H1 (cell line): ENCODE measurements around the gene KIDINS220. TPM values are rescaled to one million over a fixed set of nuclear protein-coding genes. Genes with fewer than 3 reads are reported as not detected.

Source experiments
- CTCF ChIA-PET: fragments of 300-600 bp; sonication (Branson Sonifier 250); formaldehyde crosslinking; loops from one replicate; lab custom pipeline; 2021; ENCODE audit not compliant: partially characterized antibody; lab: Charles Lee
- POLR2A ChIA-PET: fragments of 300-600 bp; sonication (Branson Sonifier 250); formaldehyde crosslinking; loops from one replicate; lab custom pipeline; 2021; ENCODE audit warnings: inconsistent platforms; ENCODE audit not compliant: partially characterized antibody; lab: Charles Lee
- DNase-seq, 2 experiments: peaks; one replicate each; pipeline versions ENCODE4 v3.0.0 to v3.0.0-alpha.2; 2010 to 2022; ENCODE audit warnings: low spot score in 2 of 2, low read depth in 1 of 2, mixed read lengths in 1 of 2
- FAIRE-seq: peaks from 2 replicates; lab custom pipeline; 2011; peaks lifted over from hg19 to GRCh38; lab: Jason Lieb, UNC
- H2AFZ ChIP-seq: 2 replicates; pipeline ENCODE4 v1.8.1; 2012; ENCODE audit warnings: low read length, inconsistent platforms
- H2AK5ac ChIP-seq: 2 replicates; pipeline ENCODE4 v1.6.1; 2013; ENCODE audit warnings: low read depth, low read length
- H2BK120ac ChIP-seq: replicated peaks from 2 replicates; pipeline ENCODE3; 2013; ENCODE audit warnings: low read depth, low read length, inconsistent platforms
- H2BK12ac ChIP-seq: 2 replicates; pipeline ENCODE4 v1.6.1; 2013; ENCODE audit warnings: low read depth, low read length
- H2BK15ac ChIP-seq: 2 replicates; pipeline ENCODE4 v1.6.1; 2013; ENCODE audit warnings: low read length
- H2BK20ac ChIP-seq: 2 replicates; pipeline ENCODE4 v1.6.1; 2013; ENCODE audit warnings: low read length
- H2BK5ac ChIP-seq: 2 replicates; pipeline ENCODE4 v1.6.1; 2013; ENCODE audit warnings: low read depth, low read length
- H3K14ac ChIP-seq: 2 replicates; pipeline ENCODE4 v1.6.1; 2013; ENCODE audit warnings: inconsistent platforms; ENCODE audit not compliant: insufficient read length
- H3K18ac ChIP-seq: 2 replicates; pipeline ENCODE4 v1.6.1; 2013; ENCODE audit warnings: low read length; ENCODE audit errors: extremely low read depth
- H3K23ac ChIP-seq: 2 replicates; pipeline ENCODE4 v1.6.1; 2013; ENCODE audit warnings: inconsistent platforms; ENCODE audit not compliant: insufficient read length
- H3K23me2 ChIP-seq: 2 replicates; pipeline ENCODE4 v1.6.1; 2013; ENCODE audit warnings: low read depth, low read length
- H3K27ac ChIP-seq: 2 replicates; pipeline ENCODE4 v1.6.1; 2011; ENCODE audit warnings: low read depth, low read length, inconsistent platforms
- H3K27me3 ChIP-seq, 4 experiments: replicated peaks in 1 of 4; 1 replicate in 1 of 4; 2 replicates in 3 of 4; pipeline versions ENCODE4 v1.6.1 to v1.8.1; 2011 to 2013; ENCODE audit warnings: low read length in 3 of 4, mild to moderate bottlenecking in 3 of 4, inconsistent platforms in 2 of 4, mixed read lengths in 2 of 4, moderate library complexity in 1 of 4; ENCODE audit not compliant: control insufficient read depth in 3 of 4, insufficient read depth in 3 of 4; ENCODE audit errors: extremely low read depth in 1 of 4
- H3K36me3 ChIP-seq, 4 experiments: 2 replicates each; pipeline versions ENCODE4 v1.6.1 to v1.8.1; 2011 to 2013; ENCODE audit warnings: mild to moderate bottlenecking in 4 of 4, low read length in 3 of 4, moderate library complexity in 2 of 4, control low read depth in 1 of 4, inconsistent platforms in 1 of 4; ENCODE audit not compliant: insufficient read depth in 4 of 4, control insufficient read depth in 2 of 4
- H3K4ac ChIP-seq: replicated peaks from 2 replicates; pipeline ENCODE3; 2013; ENCODE audit warnings: low read length, low read depth, mixed read lengths, inconsistent platforms; ENCODE audit not compliant: insufficient read length
- H3K4me1 ChIP-seq, 4 experiments: replicated peaks in 1 of 4; 1 replicate in 1 of 4; 2 replicates in 3 of 4; pipeline versions ENCODE4 v1.6.1 to v1.8.1; 2011 to 2013; ENCODE audit warnings: low read length in 3 of 4, inconsistent platforms in 2 of 4, mixed read lengths in 1 of 4; ENCODE audit not compliant: insufficient read depth in 4 of 4, control insufficient read depth in 3 of 4
- H3K4me2 ChIP-seq, 2 experiments: 2 replicates each; pipeline versions ENCODE4 v1.6.1 to v1.8.1; 2011 to 2013; ENCODE audit warnings: low read depth in 2 of 2, low read length in 2 of 2, control low read depth in 1 of 2, inconsistent platforms in 1 of 2, mild to moderate bottlenecking in 1 of 2; ENCODE audit not compliant: insufficient read depth in 1 of 2
- H3K4me3 ChIP-seq, 4 experiments: fragments of 200-600, 300-600 bp in 1 of 4; sonication (generic), shearing (Covaris generic), sonication (Bioruptor Twin) in 1 of 4; 2 replicates each; pipeline versions ENCODE4 v1.5.1 to v1.8.1; 2011 to 2016; ENCODE audit warnings: low read length in 4 of 4, low read depth in 3 of 4, control low read depth in 2 of 4, inconsistent platforms in 2 of 4, mild to moderate bottlenecking in 2 of 4, mixed read lengths in 1 of 4, moderate library complexity in 1 of 4; ENCODE audit not compliant: insufficient read depth in 2 of 4; ENCODE audit errors: extremely low read depth in 1 of 4
- H3K56ac ChIP-seq: replicated peaks from 2 replicates; pipeline ENCODE3; 2013; ENCODE audit warnings: low read depth, mild to moderate bottlenecking, mixed read lengths, low read length, inconsistent platforms; ENCODE audit not compliant: insufficient read length
- H3K79me1 ChIP-seq: 2 replicates; pipeline ENCODE4 v1.6.1; 2013; ENCODE audit warnings: low read depth, low read length, control low read depth
- H3K79me2 ChIP-seq, 2 experiments: 2 replicates each; pipeline versions ENCODE4 v1.6.1 to v1.8.1; 2012 to 2013; ENCODE audit warnings: low read length in 2 of 2, mild to moderate bottlenecking in 2 of 2, inconsistent platforms in 1 of 2; ENCODE audit not compliant: insufficient read depth in 2 of 2, control insufficient read depth in 1 of 2
- H3K9ac ChIP-seq, 4 experiments: replicated peaks in 1 of 4; 1 replicate in 1 of 4; 2 replicates in 3 of 4; pipeline versions ENCODE4 v1.6.1 to v1.8.1; 2011 to 2013; ENCODE audit warnings: low read depth in 3 of 4, low read length in 3 of 4, control low read depth in 2 of 4, mild to moderate bottlenecking in 2 of 4, moderate library complexity in 2 of 4, inconsistent platforms in 1 of 4; ENCODE audit errors: extremely low read depth in 1 of 4
- H3K9me3 ChIP-seq, 2 experiments: 2 replicates each; pipeline versions ENCODE4 v1.6.1 to v1.8.1; 2012 to 2013; ENCODE audit warnings: mild to moderate bottlenecking in 2 of 2, moderate library complexity in 2 of 2, control low read depth in 1 of 2, inconsistent platforms in 1 of 2, low read depth in 1 of 2, low read length in 1 of 2, mixed read lengths in 1 of 2; ENCODE audit not compliant: insufficient read depth in 2 of 2
- H4K20me1 ChIP-seq, 2 experiments: replicated peaks in 1 of 2; 2 replicates each; pipeline versions ENCODE3 to v1.8.1; 2011 to 2013; ENCODE audit warnings: inconsistent platforms in 2 of 2, low read length in 2 of 2, mild to moderate bottlenecking in 1 of 2; ENCODE audit not compliant: insufficient read depth in 2 of 2, control insufficient read depth in 1 of 2
- H4K5ac ChIP-seq: 2 replicates; pipeline ENCODE4 v1.6.1; 2013; ENCODE audit warnings: low read length, low read depth, mixed read lengths, inconsistent platforms; ENCODE audit not compliant: insufficient read length
- H4K8ac ChIP-seq: 2 replicates; pipeline ENCODE4 v1.8.0; 2013; ENCODE audit warnings: mild to moderate bottlenecking, moderate library complexity, low read length, inconsistent platforms; ENCODE audit not compliant: insufficient read depth; ENCODE audit errors: extremely low read depth
- H4K91ac ChIP-seq: replicated peaks from 2 replicates; pipeline ENCODE3; 2013; ENCODE audit warnings: low read length, mixed read lengths, inconsistent platforms; ENCODE audit not compliant: insufficient read length
- BACH1 ChIP-seq: IDR thresholded peaks from 2 replicates; pipeline ENCODE4 v1.6.1; 2012; ENCODE audit warnings: low read length, improper control_type of control experiment
- CTCF ChIP-seq, 3 experiments: IDR thresholded peaks; 1 replicate in 2 of 3; 2 replicates in 1 of 3; pipeline versions ENCODE4 v1.5.1 to v1.6.1; 2011; ENCODE audit warnings: low read length in 3 of 3, mild to moderate bottlenecking in 3 of 3, inconsistent platforms in 2 of 3, low read depth in 1 of 3, moderate library complexity in 1 of 3; ENCODE audit not compliant: insufficient read depth in 1 of 3; ENCODE audit errors: control extremely low read depth in 1 of 3
- POU5F1 ChIP-seq: IDR thresholded peaks from 2 replicates; pipeline ENCODE4 v1.6.1; 2011; ENCODE audit warnings: low read depth, mild to moderate bottlenecking, low read length, moderate library complexity
- WGBS, 2 experiments: shearing (Covaris generic) in 1 of 2; methylation state at CpG; one replicate each; pipeline versions ENCODE4 v1.1.6 to v1.1.7; 2013 to 2015; ENCODE audit warnings: low lambda C conversion rate in 2 of 2, mixed read lengths in 2 of 2, inconsistent platforms in 1 of 2, low coverage in 1 of 2, missing lambda C conversion rate in 1 of 2; ENCODE audit not compliant: insufficient replicate concordance in 2 of 2, insufficient coverage in 1 of 2, insufficient read length in 1 of 2; ENCODE audit errors: extremely low coverage in 1 of 2, missing lambda C conversion rate in 1 of 2; 5-methylcytosine and 5-hydroxymethylcytosine counted together
- polyA plus RNA-seq, 7 experiments: library from polyadenylated mRNA; depleted of rRNA in 3 of 7; stranded (reverse) in 5 of 7; unstranded in 2 of 7; fragments of >200 nt in 5 of 7; fragments of 200-250 nt in 2 of 7; gene quantifications; 1 replicate in 5 of 7; 2 replicates in 1 of 7; 4 replicates in 1 of 7; pipeline versions ENCODE4 v1.2.1 to v1.2.3, GENCODE V29; 2011 to 2013; ENCODE audit warnings: missing spikeins in 2 of 7, mixed read lengths in 2 of 7
- total RNA-seq: library from RNA; stranded (reverse); fragmentation: NEBNext Ultra II Directional; extraction: Animal tissue kit (Norgen Biotek cat#: 25700); gene quantifications from 2 replicates; pipeline ENCODE4 v1.2.1, GENCODE V29; 2021

Gene KIDINS220
- total and polyA plus RNA-seq, 2 of the 8 experiments (the other 6 are each of a cell fraction or from before 2014, with no cell fraction given), result 21.2 to 27.1 TPM

- no peak for FAIRE-seq
- H4K8ac ChIP-seq, result no peak overlapping the region
- no peak overlapping the region for H2BK15ac ChIP-seq
- H2BK120ac ChIP-seq, result no peak overlapping the region
- ChIA-PET POLR2A (no interaction called here), CTCF (interaction anchor here (0.6 to 1.5 kb wide), 4 partner anchors 14 to 63 kb away, joined by 3 to 4 read pairs (median 3); no protein-coding TSS in a partner anchor)
- no peak overlapping the region for H2BK5ac ChIP-seq
- H3K4me1 ChIP-seq, result no peaks in the 10 kb centered on the region
- no peak overlapping the region for H3K18ac ChIP-seq
- H2AFZ ChIP-seq, result no peak overlapping the region
- no peak overlapping the region for H2BK20ac ChIP-seq
- no peak overlapping the region for H3K27ac ChIP-seq
- H3K14ac ChIP-seq, result no peak overlapping the region
- H3K79me1 ChIP-seq, result no peaks in the 10 kb centered on the region; the same call in 1 of the 2 replicates
- 82% methylated on average over 5 of the region's 5 CpGs; no CpG with 5 or more reads in 1 of the 2 experiments for WGBS, 2 experiments
- H3K9me3 ChIP-seq, result peaks cover 0 to 5% of the 10 kb centered on the region in 2 experiments; a peak in 1 of 4 replicates
- H4K5ac ChIP-seq, result no peak overlapping the region
- no peak overlapping the region for H3K4me3 ChIP-seq
- H4K91ac ChIP-seq, result no peak overlapping the region
- H4K20me1 ChIP-seq, result no peaks in the 10 kb centered on the region
- DNase-seq, result no peak
- no peak overlapping the region for H3K4ac ChIP-seq
- H3K27me3 ChIP-seq, result no peaks in the 10 kb centered on the region
- H3K56ac ChIP-seq, result no peak overlapping the region
- no peaks in the 10 kb centered on the region for H3K79me2 ChIP-seq
- TF ChIP-seq CTCF (IDR thresholded peaks at IDR 0.05; ENCODE audit: control extremely low read depth in 1 of 3, insufficient read depth in 1 of 3, low read depth in 1 of 3, low read length in 3 of 3) (no peak), POU5F1 (no peak), BACH1 (no peak)
- H3K23me2 ChIP-seq, result no peaks in the 10 kb centered on the region; the same call in 1 of the 2 replicates
- H2BK12ac ChIP-seq, result no peak overlapping the region
- no peak overlapping the region for H3K23ac ChIP-seq
- H3K4me2 ChIP-seq, result no peak overlapping the region
- H2AK5ac ChIP-seq, result no peak overlapping the region
- H3K9ac ChIP-seq, result no peak overlapping the region
- H3K36me3 ChIP-seq, result no peaks in the 10 kb centered on the region; a peak in 1 of 8 replicates
Observed at GRCh38 chr2:8756716-8757115, 80.7 kb downstream of the KIDINS220 start.
